Right lobe of liver (tissue), 4 donors: ENCODE results near the gene CDC42BPG.

Experiments used
- POLR2A ChIP-seq: fragments of 450-650 bp; IDR thresholded peaks from one replicate; pipeline ENCODE4 v1.6.1; 2017; ENCODE audit warnings: antibody characterized with exemption, mild to moderate bottlenecking
- TF ChIP-seq, protein P1 (sequence below), 4 donors: fragments of 200-600 bp in 3 of 4; fragments of 450-650 bp in 1 of 4; IDR thresholded peaks; one replicate each; pipeline versions ENCODE4 v1.5.1 to v1.8.0; 2016 to 2022; ENCODE audit warnings: antibody characterized with exemption in 4 of 4, mild to moderate bottlenecking in 2 of 4
- donor health status: DM: no; HTN: no; CAD: no.
- donor health status: DM: no; HTN: no; CAD: no.
- donor health status: DM: no; HTN: yes; CAD: no.

DNA sequence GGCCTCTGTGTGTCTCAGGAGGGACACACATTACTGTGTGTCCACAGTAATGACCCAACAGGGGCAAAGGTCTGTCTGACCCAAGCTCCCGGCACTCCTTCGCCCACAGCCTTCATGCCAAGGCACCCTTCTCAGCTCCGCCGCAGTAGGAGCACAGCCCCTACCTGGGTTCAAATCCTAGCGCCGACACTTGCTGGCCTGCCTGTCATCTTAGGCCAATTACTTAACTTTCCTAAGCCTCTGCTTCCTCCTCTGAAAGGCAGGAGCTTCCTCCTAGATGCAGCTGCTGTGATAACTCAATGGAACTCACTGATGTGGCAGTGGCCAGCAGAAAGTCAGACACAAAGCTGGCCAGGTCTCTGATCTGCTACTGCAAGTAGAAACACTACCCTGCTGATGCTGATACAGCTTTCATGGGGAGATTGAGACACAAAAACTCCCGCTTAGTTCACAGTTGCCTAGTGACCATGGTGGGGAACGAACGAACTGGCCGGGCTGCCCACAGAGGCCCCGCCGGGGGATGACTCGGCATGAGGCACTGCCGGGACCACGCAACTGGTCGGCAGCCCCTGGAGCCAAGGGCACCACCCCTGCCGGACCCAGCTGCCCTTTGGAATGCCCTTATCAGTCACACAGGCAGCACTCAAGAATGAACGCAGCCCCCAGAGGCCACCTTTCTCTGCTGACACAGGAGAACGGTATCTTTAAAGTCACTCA, 25.9 kb upstream of the CDC42BPG start:
- TF ChIP-seq, protein P1, sequence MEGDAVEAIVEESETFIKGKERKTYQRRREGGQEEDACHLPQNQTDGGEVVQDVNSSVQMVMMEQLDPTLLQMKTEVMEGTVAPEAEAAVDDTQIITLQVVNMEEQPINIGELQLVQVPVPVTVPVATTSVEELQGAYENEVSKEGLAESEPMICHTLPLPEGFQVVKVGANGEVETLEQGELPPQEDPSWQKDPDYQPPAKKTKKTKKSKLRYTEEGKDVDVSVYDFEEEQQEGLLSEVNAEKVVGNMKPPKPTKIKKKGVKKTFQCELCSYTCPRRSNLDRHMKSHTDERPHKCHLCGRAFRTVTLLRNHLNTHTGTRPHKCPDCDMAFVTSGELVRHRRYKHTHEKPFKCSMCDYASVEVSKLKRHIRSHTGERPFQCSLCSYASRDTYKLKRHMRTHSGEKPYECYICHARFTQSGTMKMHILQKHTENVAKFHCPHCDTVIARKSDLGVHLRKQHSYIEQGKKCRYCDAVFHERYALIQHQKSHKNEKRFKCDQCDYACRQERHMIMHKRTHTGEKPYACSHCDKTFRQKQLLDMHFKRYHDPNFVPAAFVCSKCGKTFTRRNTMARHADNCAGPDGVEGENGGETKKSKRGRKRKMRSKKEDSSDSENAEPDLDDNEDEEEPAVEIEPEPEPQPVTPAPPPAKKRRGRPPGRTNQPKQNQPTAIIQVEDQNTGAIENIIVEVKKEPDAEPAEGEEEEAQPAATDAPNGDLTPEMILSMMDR (IDR thresholded peaks at IDR 0.05), result no peak
- TF ChIP-seq POLR2A, result no peak
